HG02943 (cell line): ENCODE results near the gene GTF2A1L.
"Not testable (repeated sequence)": the region's sequence is repeated elsewhere in the genome, so short reads cannot be mapped to it uniquely, and the experiment has no call there.

Source experiments
- ATAC-seq: cut with Tn5 transposase; IDR thresholded peaks from one replicate; pipeline ENCODE4 v1.9.1; 2021; ENCODE audit warnings: mild to moderate bottlenecking, low read depth, moderate library complexity; ENCODE audit not compliant: unreplicated experiment

GTF2A1L gene

GRCh38 chr2:48694149-48694548 is 76.5 kb downstream of the GTF2A1L start:
- no peak for ATAC-seq

- ATAC-seq = no peak
These were observed 78.3 kb downstream of the GTF2A1L start for GRCh38 chr2:48695991-48696390.

- no peak for ATAC-seq
These were observed 79.2 kb downstream of the GTF2A1L start for GRCh38 chr2:48696881-48697280.

GRCh38 chr2:48699348-48699930 is 81.8 kb downstream of the GTF2A1L start:
- no peak for ATAC-seq

- ATAC-seq = not testable (repeated sequence)
These were observed 86.0 kb downstream of the GTF2A1L start for GRCh38 chr2:48703621-48704020.

- ATAC-seq = no peak
These were observed 89.8 kb downstream of the GTF2A1L start for GRCh38 chr2:48707466-48707865.

GRCh38 chr2:48709096-48710034 is 91.7 kb downstream of the GTF2A1L start:
- ATAC-seq = no peak

GRCh38 chr2:48711343-48711742 is 93.7 kb downstream of the GTF2A1L start:
- no peak for ATAC-seq

- ATAC-seq = no peak
These were observed 94.5 kb downstream of the GTF2A1L start for GRCh38 chr2:48712151-48712550.

- ATAC-seq = no peak
These were observed 96.0 kb downstream of the GTF2A1L start for GRCh38 chr2:48713647-48714046.

GRCh38 chr2:48714245-48714644 is 96.6 kb downstream of the GTF2A1L start:
- no peak for ATAC-seq

GRCh38 chr2:48715042-48715899 is 97.6 kb downstream of the GTF2A1L start:
- ATAC-seq = no peak

GRCh38 chr2:48715956-48716355 is 98.3 kb downstream of the GTF2A1L start:
- no peak for ATAC-seq

- ATAC-seq = no peak
These were observed 100.2 kb downstream of the GTF2A1L start for GRCh38 chr2:48717846-48718245.

- no peak for ATAC-seq
These were observed 102.0 kb downstream of the GTF2A1L start for GRCh38 chr2:48719480-48720177.

GRCh38 chr2:48721158-48721557 is 103.5 kb downstream of the GTF2A1L start:
- no peak for ATAC-seq

GRCh38 chr2:48722391-48722790 is 104.7 kb downstream of the GTF2A1L start:
- no peak for ATAC-seq

- ATAC-seq = no peak
These were observed 105.5 kb downstream of the GTF2A1L start for GRCh38 chr2:48723129-48723528.

GRCh38 chr2:48724278-48724677 is 106.6 kb downstream of the GTF2A1L start:
- no peak for ATAC-seq
